Mammary epithelial cell (primary cell): ENCODE results near the gene CARM1.

ENCODE experiments used
- EZH2 ChIP-seq: IDR thresholded peaks from 2 replicates; pipeline ENCODE4 v1.6.1; 2012; ENCODE audit warnings: low read length, inconsistent platforms, borderline replicate concordance
- TF ChIP-seq, protein P1 (sequence below), 2 donors: IDR thresholded peaks in 1 of 2; conservative IDR thresholded peaks in 1 of 2; 2 replicates each; pipeline ENCODE4 v1.5.1; 2011 to 2012; ENCODE audit warnings: inconsistent platforms in 2 of 2, low read length in 2 of 2, mild to moderate bottlenecking in 2 of 2, control low read depth in 1 of 2, low read depth in 1 of 2; ENCODE audit not compliant: insufficient read depth in 1 of 2; ENCODE audit errors: extremely low read depth in 1 of 2

DNA sequence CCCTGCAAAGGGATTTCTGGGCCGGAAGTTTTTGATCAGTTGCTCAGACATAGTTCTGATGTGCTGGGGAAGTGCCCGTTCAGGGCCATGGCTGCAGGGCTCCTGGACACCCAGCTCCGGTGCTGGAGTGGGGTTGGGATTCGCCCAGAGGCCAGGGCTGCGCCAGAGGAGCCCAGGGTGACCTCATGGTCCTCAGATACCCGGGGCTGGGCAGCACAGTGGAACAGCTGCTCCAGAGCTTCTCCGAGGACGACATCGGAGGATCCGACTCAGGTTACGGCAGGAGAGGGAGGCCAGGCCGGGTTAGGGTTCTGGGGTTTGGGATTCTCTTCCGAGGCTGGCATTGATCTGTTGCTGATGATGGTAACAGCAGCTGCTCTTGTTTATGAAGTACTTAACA is 20.9 kb downstream of the CARM1 start:
- TF ChIP-seq, protein P1, sequence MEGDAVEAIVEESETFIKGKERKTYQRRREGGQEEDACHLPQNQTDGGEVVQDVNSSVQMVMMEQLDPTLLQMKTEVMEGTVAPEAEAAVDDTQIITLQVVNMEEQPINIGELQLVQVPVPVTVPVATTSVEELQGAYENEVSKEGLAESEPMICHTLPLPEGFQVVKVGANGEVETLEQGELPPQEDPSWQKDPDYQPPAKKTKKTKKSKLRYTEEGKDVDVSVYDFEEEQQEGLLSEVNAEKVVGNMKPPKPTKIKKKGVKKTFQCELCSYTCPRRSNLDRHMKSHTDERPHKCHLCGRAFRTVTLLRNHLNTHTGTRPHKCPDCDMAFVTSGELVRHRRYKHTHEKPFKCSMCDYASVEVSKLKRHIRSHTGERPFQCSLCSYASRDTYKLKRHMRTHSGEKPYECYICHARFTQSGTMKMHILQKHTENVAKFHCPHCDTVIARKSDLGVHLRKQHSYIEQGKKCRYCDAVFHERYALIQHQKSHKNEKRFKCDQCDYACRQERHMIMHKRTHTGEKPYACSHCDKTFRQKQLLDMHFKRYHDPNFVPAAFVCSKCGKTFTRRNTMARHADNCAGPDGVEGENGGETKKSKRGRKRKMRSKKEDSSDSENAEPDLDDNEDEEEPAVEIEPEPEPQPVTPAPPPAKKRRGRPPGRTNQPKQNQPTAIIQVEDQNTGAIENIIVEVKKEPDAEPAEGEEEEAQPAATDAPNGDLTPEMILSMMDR (conservative IDR thresholded peaks at IDR 0.05 in 1 of 2, IDR thresholded peaks at IDR 0.05 in 1 of 2; ENCODE audit: extremely low read depth in 1 of 2, insufficient read depth in 1 of 2, low read depth in 1 of 2, low read length in 2 of 2), result no peak
- no peak for TF ChIP-seq EZH2
